ENCODE results near the gene HMCES.

DNA sequence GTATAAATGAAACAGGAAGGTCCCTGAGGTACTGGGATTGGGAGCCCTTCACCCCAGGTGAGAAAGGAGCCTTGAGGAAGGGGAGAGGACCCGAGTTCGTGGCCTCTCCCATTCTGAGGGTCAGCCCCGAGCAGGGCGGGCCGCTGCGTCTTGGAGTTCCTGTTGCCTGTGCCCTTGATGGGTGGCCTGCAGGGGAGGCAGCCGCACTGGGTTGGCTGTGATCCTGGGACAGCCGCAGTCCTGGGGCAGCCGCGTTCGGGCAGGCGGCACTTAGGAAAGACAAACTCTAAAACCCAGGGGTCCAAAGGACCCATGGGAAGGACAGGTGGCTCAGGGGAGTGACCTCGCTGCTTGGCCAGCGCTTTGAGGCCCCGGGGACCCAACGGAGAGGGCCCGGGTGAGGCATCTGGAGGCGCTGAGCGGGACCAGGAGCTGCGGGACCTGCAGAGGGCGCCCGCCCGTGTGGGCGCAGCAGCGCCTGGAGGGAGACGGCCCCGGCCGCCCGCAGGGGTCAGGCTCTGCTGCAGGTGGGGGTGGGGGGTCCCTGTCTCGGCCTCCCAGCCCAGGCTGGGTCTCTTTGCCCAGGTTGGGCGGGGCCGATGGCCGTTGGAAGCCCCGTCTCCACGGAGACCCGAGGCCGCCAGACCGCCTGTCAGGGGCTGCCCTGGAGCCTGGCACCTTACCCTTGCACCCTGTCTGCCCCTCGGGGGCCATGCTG lies 65.1 kb downstream of the HMCES start:
- TF ChIP-seq, protein P1, sequence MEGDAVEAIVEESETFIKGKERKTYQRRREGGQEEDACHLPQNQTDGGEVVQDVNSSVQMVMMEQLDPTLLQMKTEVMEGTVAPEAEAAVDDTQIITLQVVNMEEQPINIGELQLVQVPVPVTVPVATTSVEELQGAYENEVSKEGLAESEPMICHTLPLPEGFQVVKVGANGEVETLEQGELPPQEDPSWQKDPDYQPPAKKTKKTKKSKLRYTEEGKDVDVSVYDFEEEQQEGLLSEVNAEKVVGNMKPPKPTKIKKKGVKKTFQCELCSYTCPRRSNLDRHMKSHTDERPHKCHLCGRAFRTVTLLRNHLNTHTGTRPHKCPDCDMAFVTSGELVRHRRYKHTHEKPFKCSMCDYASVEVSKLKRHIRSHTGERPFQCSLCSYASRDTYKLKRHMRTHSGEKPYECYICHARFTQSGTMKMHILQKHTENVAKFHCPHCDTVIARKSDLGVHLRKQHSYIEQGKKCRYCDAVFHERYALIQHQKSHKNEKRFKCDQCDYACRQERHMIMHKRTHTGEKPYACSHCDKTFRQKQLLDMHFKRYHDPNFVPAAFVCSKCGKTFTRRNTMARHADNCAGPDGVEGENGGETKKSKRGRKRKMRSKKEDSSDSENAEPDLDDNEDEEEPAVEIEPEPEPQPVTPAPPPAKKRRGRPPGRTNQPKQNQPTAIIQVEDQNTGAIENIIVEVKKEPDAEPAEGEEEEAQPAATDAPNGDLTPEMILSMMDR (IDR thresholded peaks at IDR 0.05; ENCODE audit: borderline replicate concordance, extremely low read depth, low read length, poor library complexity, severe bottlenecking), result no peak
- no peak for TF ChIP-seq EZH2 (IDR thresholded peaks at IDR 0.05; ENCODE audit: borderline replicate concordance, low read depth, low read length, severe bottlenecking)
